Osteoblast (primary cell): ENCODE data around the gene TAC4. TPM values are rescaled to one million over a fixed set of nuclear protein-coding genes. Genes with fewer than 3 reads are reported as not detected.

Source experiments
- DNase-seq: peaks from one replicate; pipeline ENCODE4 v3.0.0; 2011; ENCODE audit warnings: low spot score, mixed read lengths; ENCODE audit not compliant: insufficient read length; ENCODE audit errors: missing footprints
- H2AFZ ChIP-seq: 2 replicates; pipeline ENCODE4 v1.6.0; 2011; ENCODE audit warnings: mild to moderate bottlenecking, low read length
- H3K27ac ChIP-seq: 2 replicates; pipeline ENCODE4 v1.5.1; 2011; ENCODE audit warnings: mild to moderate bottlenecking, low read depth, low read length, moderate library complexity
- H3K27me3 ChIP-seq: 2 replicates; pipeline ENCODE4 v1.6.0; 2012; ENCODE audit warnings: mild to moderate bottlenecking, control low read depth, inconsistent platforms, low read length, moderate library complexity; ENCODE audit not compliant: insufficient read depth
- H3K36me3 ChIP-seq: 2 replicates; pipeline ENCODE4 v1.5.1; 2011; ENCODE audit warnings: mild to moderate bottlenecking, low read length, control low read depth, moderate library complexity; ENCODE audit not compliant: insufficient read depth
- H3K4me1 ChIP-seq: 2 replicates; pipeline ENCODE4 v1.5.1; 2011; ENCODE audit warnings: mild to moderate bottlenecking, low read length, control low read depth, moderate library complexity; ENCODE audit not compliant: insufficient read depth
- H3K4me2 ChIP-seq: 2 replicates; pipeline ENCODE4 v1.6.0; 2011; ENCODE audit warnings: mild to moderate bottlenecking, low read length; ENCODE audit not compliant: insufficient read depth
- H3K4me3 ChIP-seq: fragments of 200-600 bp; sonication (generic); 3 replicates; pipeline ENCODE4 v1.5.1; 2012; ENCODE audit warnings: mild to moderate bottlenecking, low read length, inconsistent platforms; ENCODE audit not compliant: insufficient read depth
- H3K79me2 ChIP-seq: 2 replicates; pipeline ENCODE4 v1.6.0; 2012; ENCODE audit warnings: mild to moderate bottlenecking, low read length, control low read depth, inconsistent platforms; ENCODE audit not compliant: insufficient read depth
- H3K9me3 ChIP-seq: 2 replicates; pipeline ENCODE4 v1.5.1; 2011; ENCODE audit warnings: low read depth, low read length, control low read depth
- H4K20me1 ChIP-seq: 2 replicates; pipeline ENCODE4 v1.6.0; 2012; ENCODE audit warnings: mild to moderate bottlenecking, low read length, control low read depth; ENCODE audit not compliant: insufficient read depth
- CTCF ChIP-seq: IDR thresholded peaks from 2 replicates; pipeline ENCODE4 v1.5.1; 2011; ENCODE audit warnings: mild to moderate bottlenecking, low read depth, low read length, moderate library complexity; ENCODE audit errors: extremely low read depth
- total RNA-seq: library from RNA; depleted of rRNA; stranded (reverse); fragments of >200 nt; gene quantifications from 2 replicates; pipeline ENCODE4 v1.2.3, GENCODE V29; 2012

Gene TAC4
- total RNA-seq, 1 donor = not detected

GRCh38 chr17:49878931-49879904 lies 31.3 kb upstream of the TAC4 start:
- no peaks in the 10 kb centered on the region for H3K36me3 ChIP-seq
- no peak overlapping the region for H3K4me2 ChIP-seq
- no peak for TF ChIP-seq CTCF
- no peak overlapping the region for H3K27ac ChIP-seq
- peaks cover 26% of the 10 kb centered on the region for H3K27me3 ChIP-seq
- no peaks in the 10 kb centered on the region for H3K79me2 ChIP-seq
- no peaks in the 10 kb centered on the region for H4K20me1 ChIP-seq
- DNase-seq = no peak
- no peaks in the 10 kb centered on the region for H3K4me1 ChIP-seq
- no peak overlapping the region for H2AFZ ChIP-seq
- H3K4me3 ChIP-seq = no peak overlapping the region
- no peaks in the 10 kb centered on the region for H3K9me3 ChIP-seq

- no peak overlapping the region for H2AFZ ChIP-seq
- H4K20me1 ChIP-seq = no peaks in the 10 kb centered on the region
- no peaks in the 10 kb centered on the region for H3K4me1 ChIP-seq
- no peak for DNase-seq
- H3K4me2 ChIP-seq = no peak overlapping the region
- no peak overlapping the region for H3K27ac ChIP-seq
- H3K4me3 ChIP-seq = no peak overlapping the region
- H3K9me3 ChIP-seq = no peaks in the 10 kb centered on the region
- TF ChIP-seq CTCF = no peak
- H3K36me3 ChIP-seq = no peaks in the 10 kb centered on the region
- no peaks in the 10 kb centered on the region for H3K79me2 ChIP-seq
- H3K27me3 ChIP-seq = peaks cover 4% of the 10 kb centered on the region
These were observed 27.8 kb upstream of the TAC4 start for GRCh38 chr17:49875685-49876084.

- Histone ChIP-seq H3K4me1 (no peaks in the 10 kb centered on the region), H3K27me3 (peaks cover 7% of the 10 kb centered on the region), H3K4me2 (no peak overlapping the region), H3K27ac (no peak overlapping the region), H3K4me3 (no peak overlapping the region), H3K9me3 (no peaks in the 10 kb centered on the region), H4K20me1 (no peaks in the 10 kb centered on the region), H2AFZ (no peak overlapping the region), H3K36me3 (no peaks in the 10 kb centered on the region), H3K79me2 (no peaks in the 10 kb centered on the region)
- TF ChIP-seq CTCF = no peak
- DNase-seq = no peak
These were observed 27.0 kb upstream of the TAC4 start for GRCh38 chr17:49874911-49875310.

- DNase-seq = no peak
- H3K27me3 ChIP-seq = peaks cover 7% of the 10 kb centered on the region
- no peak overlapping the region for H3K4me2 ChIP-seq
- no peak overlapping the region for H2AFZ ChIP-seq
- H3K36me3 ChIP-seq = no peaks in the 10 kb centered on the region
- no peak overlapping the region for H3K27ac ChIP-seq
- no peaks in the 10 kb centered on the region for H3K9me3 ChIP-seq
- no peaks in the 10 kb centered on the region for H3K79me2 ChIP-seq
- H3K4me3 ChIP-seq = no peak overlapping the region
- no peak for TF ChIP-seq CTCF
- H3K4me1 ChIP-seq = no peaks in the 10 kb centered on the region
- no peaks in the 10 kb centered on the region for H4K20me1 ChIP-seq
These were observed 26.1 kb upstream of the TAC4 start for GRCh38 chr17:49873926-49874325.
